Fibroblast of skin of abdomen (primary cell): Measurements from ENCODE around the gene CPEB1. TPM values are rescaled to one million over a fixed set of nuclear protein-coding genes. Genes with fewer than 3 reads are reported as not detected.

Experiments used
- DNase-seq: peaks from one replicate; pipeline ENCODE4 v3.0.0-alpha.2; 2013
- polyA plus RNA-seq, 2 experiments: library from polyadenylated mRNA; unstranded; fragments of 120-200 nt; gene quantifications; one replicate each; pipeline ENCODE4 v1.2.1, GENCODE V29; 2013; ENCODE audit not compliant: insufficient read length in 2 of 2

Gene CPEB1
- 8.1 TPM for polyA plus RNA-seq (2013, experiment 1 of 2; ENCODE audit: insufficient read length)
- polyA plus RNA-seq (2013, experiment 2 of 2; ENCODE audit: insufficient read length) = 7.9 TPM

DNA sequence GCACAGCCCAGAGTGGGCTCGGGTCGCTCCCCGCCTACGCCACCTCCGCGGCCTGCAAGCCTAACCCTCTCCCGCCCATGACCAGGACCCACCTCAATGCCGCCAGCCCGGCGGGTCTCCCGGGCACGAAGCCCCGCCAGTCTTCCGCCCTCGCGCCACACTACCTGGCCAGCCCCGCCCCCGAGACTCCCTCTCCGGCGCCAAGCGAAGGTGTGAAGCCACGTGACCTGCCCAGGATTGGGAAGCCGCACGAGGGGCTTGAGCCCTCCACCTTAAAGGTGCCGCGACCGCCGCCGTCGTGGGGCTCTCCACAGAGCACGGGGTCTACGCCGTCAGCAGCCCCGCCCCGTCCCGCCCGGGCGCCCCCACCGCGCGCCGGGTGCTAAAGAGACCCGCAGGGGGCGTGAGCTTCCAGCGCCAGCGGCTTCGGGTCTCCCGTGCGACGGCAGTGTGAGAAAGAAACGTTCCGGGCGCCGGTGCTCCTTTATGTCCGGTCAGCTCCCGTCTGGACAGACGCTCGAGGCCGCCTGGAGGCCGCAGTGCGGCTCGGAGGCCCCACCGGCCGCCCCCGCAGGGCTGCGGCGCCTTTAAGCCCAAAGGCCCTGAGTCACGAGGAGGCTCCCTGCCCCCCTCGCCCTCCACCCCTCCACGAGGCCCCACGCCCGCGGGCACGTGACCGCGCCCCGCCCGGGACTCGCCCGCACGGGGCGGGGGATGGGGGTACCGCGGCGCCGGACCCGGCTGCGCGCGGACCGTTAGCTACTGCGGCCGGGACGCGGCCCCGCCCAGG is at the start of gene CPEB1:
Gene CPEB1 (minus strand): TSS at position 319 of the 790 bp plus-strand sequence. CDS start 18,904 bp downstream, outside the sequence.
- DNase-seq = peak; percentile 31

DNA sequence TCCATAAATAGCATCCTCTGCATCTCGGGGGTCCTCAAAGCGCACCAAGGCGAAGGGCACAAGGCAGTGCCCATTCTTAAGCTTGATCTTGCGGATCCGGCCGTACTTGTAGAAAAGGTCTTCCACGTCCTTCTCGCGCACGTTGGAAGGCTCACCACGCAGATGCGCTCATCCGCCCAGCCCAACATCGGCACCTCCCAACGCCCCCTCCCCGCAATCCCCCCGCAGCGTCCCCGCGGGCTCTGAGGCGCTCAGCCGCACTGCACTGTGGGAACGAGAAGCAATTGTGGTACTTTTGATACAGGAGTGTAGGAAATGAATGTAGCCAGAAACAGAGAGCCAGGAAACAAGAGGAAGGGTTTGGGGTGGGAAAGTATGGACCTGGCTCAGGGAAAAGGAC is 45.0 kb upstream of the CPEB1 start:
- no peak for DNase-seq

DNA sequence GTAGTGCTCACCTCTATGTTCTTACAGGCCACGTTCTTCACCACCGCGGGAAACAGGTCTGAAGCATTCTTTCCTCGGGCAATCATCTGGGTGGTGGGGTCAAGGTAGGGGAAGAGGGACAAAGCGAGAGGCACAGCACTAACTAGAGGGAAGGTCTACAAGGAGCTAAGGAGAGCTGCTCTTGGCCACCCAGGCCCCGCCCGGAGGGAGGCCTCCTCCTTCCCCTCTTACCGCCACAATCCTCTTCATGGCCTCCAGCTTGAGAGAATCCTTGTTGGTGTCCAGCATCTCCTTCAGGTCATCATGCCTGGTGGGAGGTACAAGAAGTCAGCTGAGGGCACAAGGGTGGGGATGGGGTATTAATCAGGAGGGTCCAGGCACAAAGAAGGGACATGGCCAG is 42.0 kb upstream of the CPEB1 start:
- DNase-seq = no peak

DNA sequence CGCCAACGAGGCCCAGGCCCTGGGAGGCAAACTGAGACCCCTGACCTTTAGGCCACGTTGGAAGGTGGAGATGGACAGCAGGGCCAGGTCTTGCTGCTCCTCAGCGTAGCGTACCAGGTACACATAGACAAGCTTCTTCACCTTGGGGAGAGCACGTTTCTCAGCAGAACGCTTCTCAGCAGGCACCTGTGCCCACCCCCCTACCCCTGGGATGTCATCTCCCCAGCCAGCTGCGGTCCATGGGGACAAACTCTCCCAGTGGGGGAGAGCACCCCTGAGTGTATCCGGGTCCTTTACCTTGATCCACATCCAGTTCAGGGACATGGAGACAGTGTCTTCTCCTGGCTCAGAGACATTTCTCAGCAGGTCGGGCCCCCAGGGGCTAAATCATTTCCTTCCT is 41.5 kb upstream of the CPEB1 start:
- DNase-seq = no peak

DNA sequence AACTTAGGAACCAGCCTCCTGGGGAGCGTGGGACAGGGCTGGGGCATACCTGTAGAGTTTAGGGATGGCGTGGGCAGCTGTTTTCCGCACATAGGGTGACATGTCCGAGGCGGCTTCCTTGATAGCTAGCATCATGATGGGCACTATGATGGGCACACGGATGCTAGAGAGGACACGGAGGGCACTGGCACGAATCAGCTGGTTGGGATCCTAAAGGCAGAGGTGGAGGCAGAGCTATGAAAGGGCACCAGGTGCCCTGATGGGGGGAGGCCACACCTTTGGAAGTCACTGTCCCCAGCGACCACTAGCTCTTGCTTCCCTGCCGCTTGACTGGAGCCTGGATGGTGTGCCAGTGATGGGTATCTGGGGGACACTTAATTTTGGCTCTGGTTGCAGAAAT is 34.2 kb upstream of the CPEB1 start:
- no peak for DNase-seq

DNA sequence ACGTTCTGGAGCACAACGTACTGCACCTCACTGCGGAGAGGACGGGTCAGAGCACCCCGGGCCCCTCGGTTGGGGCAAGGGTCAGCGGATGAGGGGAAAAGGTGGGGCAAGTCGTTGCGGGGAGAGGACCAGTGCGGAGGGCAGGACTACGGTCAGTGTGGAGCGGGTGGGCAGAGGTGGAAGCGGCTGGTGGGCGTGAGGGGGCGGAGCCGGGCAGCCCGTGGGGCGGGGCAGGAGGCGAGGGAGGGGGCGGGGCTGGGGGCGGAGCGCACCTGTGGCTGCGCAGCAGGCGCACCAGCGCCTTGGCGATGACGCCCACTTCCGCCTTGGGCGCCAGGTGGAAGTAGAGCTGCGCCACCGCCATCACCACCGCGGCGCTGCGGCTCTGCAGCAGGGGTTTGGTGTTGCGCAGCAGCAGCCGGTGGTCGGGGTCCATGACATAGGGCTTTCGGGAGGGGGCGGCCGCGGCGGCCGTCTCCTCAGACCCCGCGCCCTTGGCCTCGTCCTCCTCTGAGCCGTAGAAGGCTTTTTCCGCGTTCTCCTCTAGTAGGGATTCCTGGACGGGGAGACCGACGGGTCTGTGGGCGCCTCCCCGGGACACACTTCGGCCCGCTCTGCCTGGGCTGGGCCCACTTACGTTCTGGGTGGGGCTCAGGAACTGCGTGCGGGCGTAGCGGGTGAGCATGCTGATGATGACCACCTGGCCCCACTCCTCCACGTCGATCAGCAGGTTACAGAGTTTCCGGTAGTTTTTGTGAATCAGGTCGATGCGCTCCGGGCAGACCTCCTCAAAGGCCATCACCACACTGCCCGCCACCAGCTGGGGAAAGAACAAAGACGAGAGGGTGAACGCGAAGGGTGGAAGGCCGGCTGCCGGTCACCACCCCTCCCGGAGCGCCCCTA is 33.3 kb upstream of the CPEB1 start:
- no peak for DNase-seq

DNA sequence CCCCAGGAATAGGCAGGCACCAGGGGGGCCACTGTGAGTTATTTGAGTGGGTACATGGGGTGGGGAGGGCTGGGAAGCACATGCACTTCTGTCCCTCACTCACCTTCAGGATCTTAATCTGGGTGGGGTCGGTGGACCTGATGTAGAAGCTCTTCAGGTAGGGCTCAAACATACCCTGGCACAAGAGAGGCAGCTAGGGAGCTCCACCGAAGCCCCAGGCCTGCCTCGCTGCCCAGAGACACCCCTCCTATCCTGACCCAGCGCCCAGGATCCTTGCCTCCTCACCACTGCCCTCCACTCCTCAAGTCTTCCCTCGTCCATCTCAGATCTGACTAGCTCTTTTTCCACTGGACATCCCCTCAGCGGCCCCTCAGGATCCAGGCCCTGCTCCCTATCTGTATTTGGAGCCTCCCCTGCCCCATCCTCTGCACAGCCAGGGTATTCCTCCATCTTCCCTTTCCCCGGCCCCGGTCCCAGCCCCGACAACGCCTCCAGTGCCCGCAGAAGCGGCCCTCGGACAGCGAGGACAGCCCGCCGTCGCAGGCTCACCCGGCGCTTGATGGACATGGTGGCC is 32.5 kb upstream of the CPEB1 start:
- DNase-seq = no peak

DNA sequence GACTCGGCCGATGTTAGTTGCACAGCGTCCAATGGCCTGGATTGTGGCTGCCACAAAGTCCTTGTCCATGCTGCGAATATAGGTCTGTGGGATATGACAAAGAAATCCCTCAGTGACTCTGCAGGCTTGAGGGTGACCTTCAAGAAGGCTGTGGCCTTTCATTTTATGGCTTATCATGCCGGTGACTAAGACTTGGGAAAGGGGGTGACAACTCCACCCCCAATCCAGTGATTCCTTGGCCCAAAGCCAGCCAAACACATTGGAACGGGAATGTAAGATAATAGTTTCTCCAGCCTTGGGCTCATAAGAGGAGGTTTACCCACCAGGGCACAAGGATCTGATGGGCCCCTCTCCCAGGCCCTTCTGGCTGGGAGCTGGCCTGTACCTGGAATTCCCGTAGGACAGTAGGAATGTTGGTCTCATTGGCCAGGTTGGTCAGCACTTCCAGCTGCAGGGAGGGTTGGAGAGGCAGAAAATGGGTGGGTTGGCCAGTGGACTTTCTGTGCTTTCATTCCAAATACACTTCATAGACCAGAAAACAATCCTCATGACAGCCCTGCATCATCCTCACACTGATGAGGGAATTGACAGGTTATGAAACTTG is 30.7 kb upstream of the CPEB1 start:
- DNase-seq = no peak

DNA sequence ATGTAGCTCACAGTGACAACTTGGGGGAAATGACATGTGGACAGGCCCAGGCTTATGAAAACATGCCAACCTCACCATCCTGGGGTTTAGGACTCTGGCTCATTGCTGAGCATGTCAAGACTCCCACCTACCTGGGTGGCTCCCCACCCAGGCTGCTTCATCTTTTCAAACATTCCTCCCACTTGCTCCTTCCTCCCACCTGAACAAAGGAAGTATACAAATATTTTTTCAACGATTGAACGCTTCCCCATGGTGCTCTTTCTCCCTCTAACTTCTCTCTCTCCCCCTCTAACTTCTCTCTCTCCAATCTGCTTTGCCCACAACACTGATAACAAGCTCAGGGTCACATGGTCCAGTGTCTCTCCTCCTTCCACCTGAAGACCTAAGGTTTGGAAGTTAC is 27.7 kb upstream of the CPEB1 start:
- no peak for DNase-seq

DNA sequence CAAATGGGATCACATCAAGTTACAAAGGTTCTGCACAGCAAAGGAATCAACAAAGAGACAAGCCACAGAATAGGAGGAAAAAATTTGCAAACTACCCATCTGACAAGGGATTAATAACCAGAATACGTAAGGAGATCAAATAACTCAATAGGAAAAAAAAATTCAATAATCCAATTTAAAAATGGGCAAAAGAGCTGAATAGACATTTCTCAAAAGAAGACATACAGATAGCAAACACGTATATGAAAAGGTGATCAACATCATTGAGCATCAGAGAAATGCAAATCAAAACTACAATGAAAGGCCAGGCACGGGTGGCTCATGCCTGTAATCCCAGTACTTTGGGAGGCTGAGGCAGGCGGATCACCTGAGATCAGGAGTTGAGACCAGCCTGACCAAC is 23.5 kb upstream of the CPEB1 start:
- DNase-seq = no peak

DNA sequence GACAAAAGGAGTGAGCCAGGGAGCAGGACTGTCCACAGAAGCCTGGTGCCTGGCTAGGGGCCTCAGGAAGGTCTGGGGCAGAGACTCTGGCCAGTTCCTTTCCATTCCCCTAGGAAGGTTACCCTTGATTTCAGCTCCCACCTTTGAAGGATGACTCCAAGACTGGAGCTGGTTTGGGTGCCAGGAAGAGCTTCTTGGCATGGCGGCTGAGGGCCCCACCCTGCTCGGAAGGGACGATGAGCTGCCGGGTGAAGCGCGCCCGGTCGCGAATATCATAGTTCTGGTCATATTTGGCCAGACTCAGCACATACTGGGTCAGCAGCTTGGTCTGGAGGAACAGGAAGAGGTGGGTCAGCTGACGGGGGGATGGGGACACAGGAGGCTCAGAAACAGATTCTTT is 19.4 kb upstream of the CPEB1 start:
- DNase-seq = no peak

DNA sequence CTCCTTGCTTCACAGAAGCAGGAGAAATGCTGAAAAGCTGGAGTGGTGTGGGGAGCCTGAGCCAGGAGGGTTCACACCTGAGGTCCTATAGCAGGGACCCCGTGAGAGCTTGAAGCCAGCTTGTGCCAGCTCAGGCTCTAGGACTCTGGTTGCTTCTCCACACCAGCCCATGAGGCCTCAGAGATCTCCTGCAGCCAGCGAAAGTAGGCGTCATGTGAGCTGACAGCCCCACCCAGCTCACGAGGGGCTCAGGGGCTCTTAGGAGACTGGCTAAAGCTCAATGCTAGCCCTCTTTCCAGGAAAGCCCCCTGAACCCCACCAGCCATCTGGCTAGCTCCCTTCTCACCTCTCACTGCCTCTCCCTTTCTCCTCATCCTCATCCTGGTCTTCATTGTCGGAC is 16.9 kb upstream of the CPEB1 start:
- no peak for DNase-seq

DNA sequence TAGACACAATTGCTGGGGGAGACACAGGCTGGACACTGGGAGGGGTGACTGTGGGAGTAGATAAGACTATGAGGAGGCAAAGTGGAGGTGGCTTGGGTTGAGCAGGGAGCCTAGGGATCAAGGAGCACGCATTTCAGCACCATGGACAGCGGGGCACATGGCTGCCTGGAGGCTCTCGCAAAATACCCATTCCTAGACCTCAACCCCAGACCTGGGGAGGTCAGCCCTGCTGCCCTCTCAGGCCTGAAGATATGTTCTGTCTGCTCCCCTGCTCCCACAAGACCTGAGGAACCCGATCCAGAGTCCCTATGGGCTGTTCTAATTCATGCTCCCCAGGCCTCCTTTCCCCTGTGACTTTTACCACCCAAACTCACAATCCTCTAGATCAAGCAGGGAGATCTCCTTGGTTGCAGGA is 16.0 kb upstream of the CPEB1 start:
- DNase-seq = peak; percentile 44

DNA sequence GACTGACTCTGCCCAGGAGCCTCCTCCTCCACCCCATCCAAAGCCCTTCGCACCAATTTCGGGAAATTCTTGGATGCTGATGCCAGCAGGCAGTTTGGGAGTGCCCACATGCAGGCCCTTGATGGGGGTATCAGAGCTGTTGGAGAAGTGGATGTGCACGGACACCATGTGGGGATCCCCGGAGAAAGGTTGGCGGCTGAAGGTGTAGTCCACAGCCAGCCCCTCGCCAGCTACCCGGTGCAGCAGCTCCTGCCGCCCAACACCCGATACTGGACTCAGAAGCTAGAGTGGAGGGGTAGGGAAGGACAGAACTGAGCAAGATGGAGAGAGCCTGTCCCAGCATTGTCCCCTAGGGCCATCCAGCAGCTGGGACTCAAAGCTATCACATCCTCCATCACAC is 15.5 kb upstream of the CPEB1 start:
- DNase-seq = no peak

DNA sequence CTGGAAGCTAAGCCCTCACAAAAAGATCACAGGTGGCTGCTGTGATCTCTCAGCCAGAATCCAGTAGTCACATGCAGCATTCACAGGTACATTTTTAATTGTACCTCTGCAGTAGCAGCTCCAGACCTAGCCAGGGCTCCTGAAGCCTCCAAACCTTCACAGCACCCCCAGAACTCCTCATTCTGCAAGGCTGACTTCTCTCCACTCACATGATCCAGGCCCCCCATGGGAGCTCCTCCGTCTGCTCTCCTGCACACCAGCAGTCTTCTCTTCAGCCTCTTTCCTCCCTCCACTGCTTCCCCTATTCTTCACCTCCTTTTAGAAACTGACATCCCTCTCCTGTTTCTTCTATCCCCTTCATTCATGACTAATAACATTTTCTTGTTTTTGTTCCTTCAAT is 13.2 kb upstream of the CPEB1 start:
- no peak for DNase-seq

DNA sequence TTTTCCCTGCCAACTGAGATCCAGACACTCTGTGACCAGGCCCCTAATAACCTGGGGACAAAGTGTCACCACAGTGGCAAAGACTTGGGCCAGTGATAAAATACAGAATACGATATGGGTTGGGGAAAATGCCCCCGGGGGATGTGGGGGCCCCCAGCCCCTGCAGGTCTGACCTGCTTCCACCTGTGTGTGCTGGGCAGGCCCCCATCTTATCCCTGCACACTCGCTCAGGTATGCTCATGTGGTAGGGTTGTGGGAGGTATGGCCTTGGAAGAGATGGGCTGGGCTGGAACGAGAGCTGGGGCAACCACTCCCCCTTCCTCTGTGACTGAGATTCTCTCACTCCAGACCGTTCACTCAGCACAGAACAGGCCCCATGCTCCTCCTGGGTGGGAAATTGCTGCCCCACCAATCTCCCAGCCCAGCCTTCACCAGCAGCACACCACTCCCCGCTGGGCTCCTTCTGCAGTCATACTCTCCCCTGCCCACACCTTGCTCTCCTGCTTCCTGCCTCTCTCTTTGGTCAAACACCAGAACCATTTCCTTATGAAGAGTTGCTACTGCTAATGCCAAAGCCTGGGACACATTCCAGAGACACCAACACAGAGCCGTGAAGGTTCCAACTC is 9.6 kb upstream of the CPEB1 start:
- DNase-seq = no peak

DNA sequence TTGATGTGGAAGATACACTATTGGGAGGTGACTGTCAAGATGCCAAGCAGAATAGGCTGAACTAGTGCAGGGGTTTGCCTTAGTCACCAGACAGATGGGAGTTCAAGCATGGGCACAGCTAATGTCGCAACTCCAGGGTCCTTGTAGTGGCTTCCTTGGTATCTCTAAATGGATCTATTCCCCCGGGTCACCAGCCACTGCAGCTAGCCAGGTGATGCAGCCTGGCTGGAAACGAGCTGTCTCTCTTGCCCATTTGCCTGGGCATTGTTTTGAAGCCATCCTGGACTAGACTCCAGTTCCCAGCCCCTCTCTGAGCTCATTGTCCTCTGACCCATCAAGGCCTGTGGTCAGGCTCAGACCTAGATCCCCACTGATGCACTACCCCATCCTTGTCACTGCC is 8.4 kb upstream of the CPEB1 start:
- no peak for DNase-seq

DNA sequence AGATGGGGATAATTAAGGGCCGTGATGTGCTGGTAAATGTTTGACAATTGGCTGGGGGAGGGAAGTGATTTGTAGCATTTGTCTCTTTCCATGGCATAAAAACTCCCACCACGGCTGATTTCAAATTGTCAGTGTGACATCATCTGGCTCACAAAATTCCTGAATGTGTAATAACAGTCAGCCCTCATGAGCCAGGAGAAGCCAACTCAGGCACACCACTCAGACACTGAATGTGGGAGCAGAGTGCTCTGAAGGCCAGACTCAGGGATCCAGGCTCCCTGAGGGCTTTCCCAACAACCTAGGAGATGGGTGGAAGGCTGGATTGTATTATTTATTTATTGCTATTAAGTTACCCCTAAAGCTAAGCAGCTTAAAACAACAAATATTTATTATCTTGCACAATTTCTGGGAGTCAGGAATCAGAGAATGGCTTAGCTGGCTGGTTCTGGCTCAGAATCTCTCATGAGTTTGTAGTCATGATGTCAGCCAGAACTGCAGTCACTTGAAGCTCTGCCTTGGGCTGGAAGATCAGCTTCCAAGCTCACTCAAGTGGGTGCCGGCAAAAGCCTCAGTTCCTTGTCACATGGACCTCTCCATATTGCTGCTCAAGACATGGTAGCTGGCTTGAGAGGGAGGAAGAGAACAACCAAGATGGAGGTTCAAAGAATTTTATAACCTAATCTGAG is 6.5 kb upstream of the CPEB1 start:
- DNase-seq = no peak

DNA sequence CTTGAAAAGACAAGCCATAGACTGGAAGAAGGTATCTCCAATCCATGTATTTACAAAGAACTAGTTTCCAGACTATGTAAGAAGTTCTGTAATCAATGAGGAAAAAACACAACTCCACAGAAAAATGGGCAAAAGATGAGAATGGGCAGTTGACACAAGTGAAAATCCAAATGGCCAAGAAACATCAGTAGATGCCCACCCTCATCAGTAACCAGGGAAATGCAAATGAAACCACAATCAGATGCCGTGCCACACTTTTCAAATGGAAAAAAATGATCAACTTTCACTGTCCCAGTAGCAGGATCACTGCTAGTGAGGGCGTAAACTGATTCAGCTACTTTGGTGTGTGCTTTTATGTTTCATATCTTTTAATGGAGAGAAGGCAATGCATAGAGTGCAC is 4.5 kb upstream of the CPEB1 start:
- DNase-seq = no peak

DNA sequence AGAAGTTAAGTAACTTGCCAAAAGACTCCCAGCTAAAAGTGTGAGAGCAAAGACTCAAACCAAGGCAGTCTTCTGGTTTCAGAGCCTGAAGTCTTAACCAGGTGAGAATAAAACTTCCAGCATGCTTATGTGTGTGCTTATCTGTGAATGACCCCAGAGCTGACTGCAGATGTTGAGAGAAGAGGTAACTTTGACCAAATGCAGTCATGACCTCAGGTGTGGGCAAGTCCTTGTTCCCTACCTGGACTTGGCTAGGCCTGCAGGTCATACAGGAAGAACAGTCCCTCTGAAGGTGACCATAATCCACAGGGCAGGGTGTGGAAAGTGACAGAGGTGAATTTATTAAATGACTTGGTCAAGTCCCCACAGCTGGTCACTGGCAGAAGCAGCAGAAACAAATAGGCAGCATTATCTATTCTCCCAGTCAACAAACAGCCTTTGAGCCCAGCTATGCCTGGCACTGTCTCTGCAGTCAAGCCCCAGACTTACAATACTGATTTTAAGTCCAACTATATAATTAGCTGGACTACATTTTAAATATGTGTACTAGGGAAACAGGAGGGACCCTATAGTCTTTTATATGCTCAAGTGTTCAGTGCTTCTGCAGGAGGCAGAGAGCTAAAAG is 3.0 kb upstream of the CPEB1 start:
- DNase-seq = no peak
